Activated B cell treated with CpG ODN at 0.5 μM for 24 hours (primary cell): ENCODE data around the gene WNT16. TPM values are rescaled to one million over a fixed set of nuclear protein-coding genes. Genes with fewer than 3 reads are reported as not detected.
"Not testable (repeated sequence)": the region's sequence is repeated elsewhere in the genome, so short reads cannot be mapped to it uniquely, and the experiment has no call there.

Experiments
- ATAC-seq: fragments of 200-7000 bp; cut with Tn5 transposase; one replicate; pipeline ENCODE4 v1.10.0; 2021; ENCODE audit warnings: low read depth, mild to moderate bottlenecking, moderate library complexity
- CTCF ChIA-PET: fragments of 350-600 bp; sonication (Branson Sonifier 250); formaldehyde crosslinking; loops from one replicate; lab custom pipeline; 2021; ENCODE audit warnings: antibody characterized with exemption; lab: Charles Lee
- POLR2A ChIA-PET: fragments of 350-600 bp; sonication (Branson Sonifier 250); formaldehyde crosslinking; loops from one replicate; lab custom pipeline; 2021; ENCODE audit warnings: antibody characterized with exemption; lab: Charles Lee
- DNase-seq: peaks from one replicate; pipeline ENCODE4 v3.0.0; 2022
- H3K27ac Mint-ChIP-seq: one replicate; pipeline ENCODE4 v1.8.0; 2020; ENCODE audit warnings: mixed read lengths
- H3K27me3 Mint-ChIP-seq: one replicate; pipeline ENCODE4 v1.8.0; 2021; ENCODE audit warnings: mixed read lengths
- H3K36me3 Mint-ChIP-seq: one replicate; pipeline ENCODE4 v1.8.0; 2021; ENCODE audit warnings: low read depth, mixed read lengths
- H3K4me1 Mint-ChIP-seq: one replicate; pipeline ENCODE4 v1.8.0; 2021; ENCODE audit warnings: mixed read lengths
- H3K4me3 Mint-ChIP-seq: one replicate; pipeline ENCODE4 v1.8.0; 2020; ENCODE audit warnings: mild to moderate bottlenecking, mixed read lengths
- H3K9me3 Mint-ChIP-seq: one replicate; pipeline ENCODE4 v1.8.0; 2020; ENCODE audit warnings: mixed read lengths
- intact Hi-C: fragments of 100-400 bp; cut with micrococcal nuclease; formaldehyde crosslinking; loops from one replicate; pipeline ENCODE4 v1.15.1; 2024
- total RNA-seq: library from RNA; stranded (reverse); gene quantifications from 2 replicates; pipeline ENCODE4 v1.2.3, GENCODE V29; 2022
- TF ChIP-seq, protein P1 (sequence below): fragments of 200-600 bp; IDR thresholded peaks from one replicate; pipeline ENCODE4 v1.8.0; 2022; ENCODE audit warnings: antibody characterized with exemption, mild to moderate bottlenecking

Gene WNT16
- total RNA-seq, 1 donor from 2014 or later = 4.9 TPM

DNA sequence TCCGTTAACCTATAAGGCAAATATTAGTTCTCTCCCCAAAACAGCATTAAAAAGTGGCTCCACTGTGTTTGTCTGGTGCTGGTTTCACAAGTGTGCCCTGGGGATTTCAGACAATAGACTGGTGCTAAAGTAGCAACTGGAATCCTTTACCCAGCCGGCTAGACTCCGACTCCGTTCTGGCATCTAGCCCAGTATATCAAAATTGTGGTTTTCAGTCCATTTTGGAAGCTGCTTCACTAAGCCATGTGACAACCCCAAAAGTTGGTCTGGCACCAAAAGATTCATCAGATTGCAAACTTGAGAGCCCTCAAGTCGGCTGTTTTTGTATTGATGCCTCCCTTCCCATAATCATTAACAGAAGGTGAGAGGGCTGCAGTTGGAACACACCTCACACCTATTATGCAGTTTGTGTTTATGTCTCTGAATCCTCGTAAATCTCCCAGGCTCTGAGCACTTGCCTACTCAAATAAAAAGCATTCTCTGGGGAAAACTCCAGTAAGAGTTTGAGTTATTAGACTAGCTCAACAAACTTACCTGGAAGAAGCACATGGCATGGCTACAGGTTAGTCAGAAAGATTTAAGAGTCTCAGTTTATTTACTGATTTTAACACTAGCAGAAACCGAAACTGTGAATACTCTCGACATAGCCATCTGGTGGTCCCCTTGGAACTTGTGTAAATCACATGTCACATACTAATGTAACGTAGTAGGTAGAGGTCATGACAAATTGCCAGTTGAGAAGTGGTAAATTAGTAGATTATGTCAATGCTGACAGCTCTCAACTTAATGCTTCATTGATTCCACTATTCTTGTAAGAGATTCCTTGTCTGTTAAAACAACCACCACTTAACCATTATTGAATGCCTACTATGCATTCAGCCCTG, 14.8 kb upstream of the WNT16 start:
- DNase-seq = no peak
- intact Hi-C loops = loop anchor here (1.0 to 2.0 kb wide), 5 partner anchors 12 to 134 kb away; no protein-coding TSS in a partner anchor
- H3K4me3 Mint-ChIP-seq = peak overlapping the region; percentile 44
- H3K27ac Mint-ChIP-seq = peak overlapping the region; percentile 84
- ATAC-seq = peak; percentile 77
- H3K36me3 Mint-ChIP-seq = peaks cover 16% of the 10 kb centered on the region
- ChIA-PET POLR2A (interaction anchor here (2.6 kb wide), 1 partner anchor 16 kb away, joined by 14 read pairs; no protein-coding TSS in a partner anchor), CTCF (no interaction called here)
- TF ChIP-seq, protein P1, sequence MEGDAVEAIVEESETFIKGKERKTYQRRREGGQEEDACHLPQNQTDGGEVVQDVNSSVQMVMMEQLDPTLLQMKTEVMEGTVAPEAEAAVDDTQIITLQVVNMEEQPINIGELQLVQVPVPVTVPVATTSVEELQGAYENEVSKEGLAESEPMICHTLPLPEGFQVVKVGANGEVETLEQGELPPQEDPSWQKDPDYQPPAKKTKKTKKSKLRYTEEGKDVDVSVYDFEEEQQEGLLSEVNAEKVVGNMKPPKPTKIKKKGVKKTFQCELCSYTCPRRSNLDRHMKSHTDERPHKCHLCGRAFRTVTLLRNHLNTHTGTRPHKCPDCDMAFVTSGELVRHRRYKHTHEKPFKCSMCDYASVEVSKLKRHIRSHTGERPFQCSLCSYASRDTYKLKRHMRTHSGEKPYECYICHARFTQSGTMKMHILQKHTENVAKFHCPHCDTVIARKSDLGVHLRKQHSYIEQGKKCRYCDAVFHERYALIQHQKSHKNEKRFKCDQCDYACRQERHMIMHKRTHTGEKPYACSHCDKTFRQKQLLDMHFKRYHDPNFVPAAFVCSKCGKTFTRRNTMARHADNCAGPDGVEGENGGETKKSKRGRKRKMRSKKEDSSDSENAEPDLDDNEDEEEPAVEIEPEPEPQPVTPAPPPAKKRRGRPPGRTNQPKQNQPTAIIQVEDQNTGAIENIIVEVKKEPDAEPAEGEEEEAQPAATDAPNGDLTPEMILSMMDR = no peak
- H3K4me1 Mint-ChIP-seq = peaks cover 44% of the 10 kb centered on the region
- no peaks in the 10 kb centered on the region for H3K27me3 Mint-ChIP-seq
- peaks cover 2% of the 10 kb centered on the region for H3K9me3 Mint-ChIP-seq

DNA sequence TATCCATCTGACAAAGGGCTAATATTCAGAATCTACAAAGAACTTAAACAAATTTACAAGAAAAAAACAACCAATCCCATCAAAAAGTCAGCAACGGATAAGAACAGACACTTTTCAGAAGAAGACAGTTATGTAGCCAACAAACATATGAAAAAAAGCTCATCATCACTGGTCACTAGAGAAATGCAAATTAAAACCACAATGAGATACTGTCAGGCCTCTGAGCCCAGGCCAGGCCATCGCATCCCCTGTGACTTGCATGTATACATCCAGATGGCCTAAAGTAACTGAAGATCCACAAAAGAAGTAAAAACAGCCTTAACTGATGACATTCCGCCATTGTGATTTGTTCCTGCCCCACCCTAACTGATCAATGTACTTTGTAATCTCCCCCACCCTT, 13.6 kb upstream of the WNT16 start:
- H3K4me3 Mint-ChIP-seq, DNase-seq, H3K9me3 Mint-ChIP-seq, ATAC-seq, H3K27me3 Mint-ChIP-seq, CTCF ChIA-PET, H3K36me3 Mint-ChIP-seq: not testable (repeated sequence)
- intact Hi-C loops = loop anchor here (2.0 kb wide), 1 partner anchor 36 kb away; no protein-coding TSS in a partner anchor
- Mint-ChIP-seq H3K4me1 (peaks cover 44% of the 10 kb centered on the region), H3K27ac (peak overlapping the region; percentile 84)
- POLR2A ChIA-PET = interaction anchor here (0.8 kb wide), 1 partner anchor 14 kb away, joined by 5 read pairs; no protein-coding TSS in a partner anchor

DNA sequence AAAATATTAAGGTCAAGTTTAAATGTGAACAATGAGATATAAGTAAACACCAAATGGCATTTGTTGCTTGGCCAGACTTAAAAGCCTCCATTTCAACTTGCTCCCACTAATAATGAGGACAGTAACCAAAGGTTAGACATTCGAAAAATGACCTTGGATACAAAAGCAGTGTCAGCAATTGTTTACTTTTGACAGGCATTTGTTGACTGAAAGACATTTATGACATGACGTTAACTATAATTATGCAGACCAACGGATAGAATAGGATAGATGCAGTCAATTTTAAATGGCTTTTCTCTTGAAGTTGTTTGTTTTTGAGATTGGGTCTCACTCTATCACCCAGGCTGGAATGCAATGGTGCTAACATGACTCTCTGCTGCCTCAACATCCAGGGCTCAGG, 6.3 kb upstream of the WNT16 start:
- Mint-ChIP-seq H3K27ac (no peak overlapping the region), H3K9me3 (no peaks in the 10 kb centered on the region), H3K4me1 (peaks cover 5% of the 10 kb centered on the region), H3K27me3 (no peaks in the 10 kb centered on the region), H3K4me3 (no peak overlapping the region), H3K36me3 (peaks cover 6% of the 10 kb centered on the region)
- intact Hi-C loops = no loop called here
- TF ChIP-seq, protein P1 = no peak
- CTCF ChIA-PET = no interaction called here
- POLR2A ChIA-PET = no interaction called here
- ATAC-seq = no peak
- no peak for DNase-seq

DNA sequence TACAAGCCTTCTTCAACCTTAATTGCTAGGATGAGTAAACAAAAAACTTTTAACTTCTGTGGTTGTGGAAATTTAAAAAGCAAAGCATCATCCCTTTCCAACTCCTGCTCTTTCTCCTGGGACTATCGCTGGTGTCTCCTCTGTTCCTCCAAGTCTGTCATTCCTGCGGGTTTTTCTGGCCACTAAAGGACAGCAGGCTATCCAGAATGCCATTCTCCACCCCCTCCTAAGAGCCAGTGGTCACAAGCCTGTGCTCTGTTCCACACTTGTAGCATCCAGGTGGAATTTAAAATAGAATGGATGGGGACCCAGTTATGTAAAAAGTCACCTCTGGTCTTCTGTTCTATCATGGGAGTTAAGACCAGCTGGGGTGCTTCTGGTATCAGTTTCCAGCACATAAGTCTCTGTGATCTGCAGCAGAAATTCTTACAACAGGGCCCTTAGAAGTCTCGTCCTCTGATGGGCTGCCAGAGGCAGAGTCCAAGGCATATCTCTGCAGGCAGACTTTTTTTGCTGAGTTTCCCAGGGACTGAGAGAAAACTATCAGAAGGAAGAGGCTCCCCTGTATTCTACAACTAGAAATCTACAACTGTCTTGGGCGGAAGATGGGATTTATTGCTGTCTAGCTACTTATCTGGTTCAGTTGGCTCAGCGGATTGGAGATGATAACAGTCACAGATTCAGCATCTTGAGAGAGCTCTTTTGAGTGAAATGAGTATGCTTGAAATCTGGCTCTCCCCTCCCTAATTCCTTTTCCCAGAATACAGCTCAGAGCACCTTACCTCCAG, 5.1 kb upstream of the WNT16 start:
- H3K4me3 Mint-ChIP-seq = no peak overlapping the region
- H3K9me3 Mint-ChIP-seq = no peaks in the 10 kb centered on the region
- peaks cover 8% of the 10 kb centered on the region for H3K36me3 Mint-ChIP-seq
- peaks cover 11% of the 10 kb centered on the region for H3K4me1 Mint-ChIP-seq
- TF ChIP-seq, protein P1 = no peak
- no peak for DNase-seq
- ATAC-seq = no peak
- H3K27me3 Mint-ChIP-seq = peaks cover 3% of the 10 kb centered on the region
- ChIA-PET CTCF (interaction anchor here (0.9 kb wide), 1 partner anchor 13 kb away, joined by 3 read pairs; no protein-coding TSS in a partner anchor), POLR2A (interaction anchor here (1.0 kb wide), 1 partner anchor 12 kb away, joined by 4 read pairs; no protein-coding TSS in a partner anchor)
- intact Hi-C loops = no loop called here
- H3K27ac Mint-ChIP-seq = no peak overlapping the region

DNA sequence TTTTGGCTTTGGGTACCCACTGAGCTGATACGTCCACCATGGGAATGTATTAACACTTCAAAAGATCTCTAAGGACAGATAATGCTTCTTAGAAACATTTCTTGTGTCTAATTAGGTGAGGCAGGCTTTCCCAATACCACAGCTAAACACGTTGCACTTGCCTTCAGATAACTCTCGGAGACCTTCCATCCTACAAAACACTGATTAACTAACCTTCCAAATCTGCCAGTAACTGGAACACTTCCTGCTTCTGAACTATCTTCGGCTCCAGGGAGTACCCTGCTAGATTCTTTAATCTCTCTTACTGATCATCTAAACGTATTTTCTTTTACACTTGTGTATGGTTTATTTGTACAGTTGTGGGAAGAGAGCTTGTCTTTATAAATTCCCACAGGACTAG, 1.1 kb upstream of the WNT16 start:
- Mint-ChIP-seq H3K36me3 (peaks cover 11% of the 10 kb centered on the region), H3K27me3 (peaks cover 11% of the 10 kb centered on the region), H3K4me1 (peaks cover 36% of the 10 kb centered on the region), H3K4me3 (no peak overlapping the region), H3K27ac (no peak overlapping the region), H3K9me3 (no peaks in the 10 kb centered on the region)
- ChIA-PET CTCF (interaction anchor here (0.8 kb wide), 1 partner anchor 10 kb away, joined by 3 read pairs; no protein-coding TSS in a partner anchor), POLR2A (no interaction called here)
- ATAC-seq (no peak), DNase-seq (no peak)
- intact Hi-C loops = loop anchor here (2.0 kb wide), 1 partner anchor 49 kb away; no protein-coding TSS in a partner anchor
- TF ChIP-seq, protein P1 = no peak
